GM21717 (cell line): ENCODE results near the gene RCCD1.

Experiments
- ATAC-seq: cut with Tn5 transposase; IDR thresholded peaks from one replicate; pipeline ENCODE4 v1.9.1; 2021; ENCODE audit warnings: mild to moderate bottlenecking, moderate library complexity; ENCODE audit not compliant: unreplicated experiment

Gene RCCD1

GRCh38 chr15:90962021-90962420, 7.3 kb downstream of the RCCD1 start:
- no peak for ATAC-seq

- no peak for ATAC-seq
Observed at GRCh38 chr15:90966262-90966661, 11.6 kb downstream of the RCCD1 start.

GRCh38 chr15:90967206-90967605, 12.5 kb downstream of the RCCD1 start:
- ATAC-seq: no peak

- no peak for ATAC-seq
Observed at GRCh38 chr15:90968434-90968833, 13.8 kb downstream of the RCCD1 start.

- no peak for ATAC-seq
Observed at GRCh38 chr15:90970274-90970673, 15.6 kb downstream of the RCCD1 start.

- no peak for ATAC-seq
Observed at GRCh38 chr15:90972133-90972532, 17.4 kb downstream of the RCCD1 start.

GRCh38 chr15:90974216-90974615, 19.5 kb downstream of the RCCD1 start:
- no peak for ATAC-seq

GRCh38 chr15:90979582-90979981, 24.9 kb downstream of the RCCD1 start:
- ATAC-seq: no peak

- ATAC-seq: peak; percentile 79
Observed at GRCh38 chr15:90981681-90982080, 27.0 kb downstream of the RCCD1 start.

GRCh38 chr15:90982135-90982534, 27.5 kb downstream of the RCCD1 start:
- ATAC-seq: peak; percentile 42

- ATAC-seq: peak; percentile 58
Observed at GRCh38 chr15:90986790-90987507, 32.3 kb downstream of the RCCD1 start.

GRCh38 chr15:90987561-90988141, 33.0 kb downstream of the RCCD1 start:
- ATAC-seq: no peak

GRCh38 chr15:90988296-90988695, 33.6 kb downstream of the RCCD1 start:
- ATAC-seq: no peak

GRCh38 chr15:90989040-90989768, 34.5 kb downstream of the RCCD1 start:
- no peak for ATAC-seq

- ATAC-seq: no peak
Observed at GRCh38 chr15:90990446-90990845, 35.8 kb downstream of the RCCD1 start.

GRCh38 chr15:90991587-90992285, 37.1 kb downstream of the RCCD1 start:
- ATAC-seq: no peak

GRCh38 chr15:90994059-90994416, 39.4 kb downstream of the RCCD1 start:
- ATAC-seq: peak; percentile 15

GRCh38 chr15:90994417-90995311, 40.0 kb downstream of the RCCD1 start, which contains the start of gene PRC1:
TSS of gene PRC1 (minus strand) at chr15:90994535. CDS start at chr15:90994417, 118 bp downstream.
- peak; percentile 94 for ATAC-seq

- no peak for ATAC-seq
Observed at GRCh38 chr15:90998737-90999136, 44.1 kb downstream of the RCCD1 start.

- no peak for ATAC-seq
Observed at GRCh38 chr15:91001209-91001608, 46.5 kb downstream of the RCCD1 start.
